Activated T-helper 9 cell treated with anti-CD3 and anti-CD28 coated beads, Interleukin-2, amount 50 U/mL, for 16 hours (primary cell): Measurements from ENCODE around the gene PALLD.

Experiments
- DNase-seq: peaks from one replicate; pipeline ENCODE4 v3.0.0-alpha.2; 2020; ENCODE audit warnings: low read depth

PALLD gene

GRCh38 chr4:168623484-168623883 is 126.6 kb downstream of the PALLD start:
- DNase-seq: no peak

GRCh38 chr4:168628251-168628650 is 131.4 kb downstream of the PALLD start:
- DNase-seq: no peak

GRCh38 chr4:168629566-168629965 is 132.7 kb downstream of the PALLD start:
- DNase-seq: no peak

- DNase-seq: no peak
Observed at GRCh38 chr4:168630445-168631187, 133.8 kb downstream of the PALLD start.

- no peak for DNase-seq
Observed at GRCh38 chr4:168631241-168632162, 134.7 kb downstream of the PALLD start.

GRCh38 chr4:168632301-168632725 is 135.5 kb downstream of the PALLD start:
- DNase-seq: no peak

GRCh38 chr4:168633064-168633463 is 136.2 kb downstream of the PALLD start:
- no peak for DNase-seq

- DNase-seq: no peak
Observed at GRCh38 chr4:168633496-168633895, 136.6 kb downstream of the PALLD start.

- DNase-seq: no peak
Observed at GRCh38 chr4:168634276-168634802, 137.5 kb downstream of the PALLD start.

- no peak for DNase-seq
Observed at GRCh38 chr4:168636040-168636439, 139.2 kb downstream of the PALLD start.

- DNase-seq: no peak
Observed at GRCh38 chr4:168636506-168637196, 139.8 kb downstream of the PALLD start.

GRCh38 chr4:168637872-168638756 is 141.3 kb downstream of the PALLD start:
- DNase-seq: no peak

- no peak for DNase-seq
Observed at GRCh38 chr4:168639914-168640313, 143.1 kb downstream of the PALLD start.

GRCh38 chr4:168641811-168642140 is 144.9 kb downstream of the PALLD start:
- DNase-seq: no peak

GRCh38 chr4:168642591-168642990 is 145.7 kb downstream of the PALLD start:
- DNase-seq: no peak

GRCh38 chr4:168643111-168643795 is 146.4 kb downstream of the PALLD start:
- no peak for DNase-seq

GRCh38 chr4:168643796-168644159 is 146.9 kb downstream of the PALLD start:
- no peak for DNase-seq

- no peak for DNase-seq
Observed at GRCh38 chr4:168646001-168646768, 149.3 kb downstream of the PALLD start.

GRCh38 chr4:168647646-168648375 is 151.0 kb downstream of the PALLD start:
- no peak for DNase-seq
